Gastroesophageal sphincter (tissue), 4 donors: ENCODE results near the gene CCDC3. TPM values are rescaled to one million over a fixed set of nuclear protein-coding genes. Genes with fewer than 3 reads are reported as not detected.

Source experiments
- ATAC-seq: fragments of 150-250 bp; one replicate; pipeline ENCODE4 v1.9.1; 2016; ENCODE audit warnings: mild to moderate bottlenecking, moderate library complexity
- H3K27ac ChIP-seq, 4 donors: fragments of 200-600 bp; sonication (generic) in 3 of 4; 1 replicate in 3 of 4; 2 replicates in 1 of 4; pipeline ENCODE4 v1.5.1; 2016 to 2019
- H3K27me3 ChIP-seq: fragments of 200-600 bp; sonication (generic); one replicate; pipeline ENCODE4 v1.5.1; 2019
- H3K36me3 ChIP-seq, 2 donors: fragments of 200-600 bp; sonication (generic); one replicate each; pipeline ENCODE4 v1.5.1; 2019; ENCODE audit warnings: control low read depth in 1 of 2
- H3K4me1 ChIP-seq, 3 donors: fragments of 200-600 bp; sonication (generic); 1 replicate in 2 of 3; 2 replicates in 1 of 3; pipeline ENCODE4 v1.5.1; 2016 to 2019; ENCODE audit warnings: control low read depth in 2 of 3
- H3K4me3 ChIP-seq, 2 donors: fragments of 200-600 bp; sonication (generic); one replicate each; pipeline ENCODE4 v1.5.1; 2019; ENCODE audit warnings: mild to moderate bottlenecking in 1 of 2, moderate library complexity in 1 of 2
- H3K9me3 ChIP-seq, 3 donors: fragments of 200-600 bp; sonication (generic); one replicate each; pipeline ENCODE4 v1.5.1; 2017 to 2019; ENCODE audit warnings: control low read depth in 2 of 3
- EP300 ChIP-seq: sonication (generic); formaldehyde crosslinking; IDR thresholded peaks from one replicate; pipeline ENCODE4 v1.6.1; 2017; ENCODE audit warnings: antibody characterized with exemption, mild to moderate bottlenecking
- POLR2A ChIP-seq, 2 donors: fragments of 450-650 bp; IDR thresholded peaks; one replicate each; pipeline ENCODE4 v1.6.1; 2017; ENCODE audit warnings: antibody characterized with exemption in 2 of 2, mild to moderate bottlenecking in 2 of 2, moderate library complexity in 1 of 2
- POLR2AphosphoS5 ChIP-seq: sonication (generic); formaldehyde crosslinking; IDR thresholded peaks from one replicate; pipeline ENCODE4 v1.6.1; 2017; ENCODE audit warnings: antibody characterized with exemption
- WGBS, 2 donors: methylation state at CpG; one replicate each; pipeline ENCODE4 v1.1.5; 2018; ENCODE audit warnings: low coverage in 1 of 2; 5-methylcytosine and 5-hydroxymethylcytosine counted together
- total RNA-seq, 4 donors: library from RNA; depleted of rRNA; stranded (reverse); fragments of >200 nt; gene quantifications; one replicate each; pipeline ENCODE4 v1.1.0, GENCODE V29; 2016
- TF ChIP-seq, protein P1 (sequence below), 4 experiments: fragments of 200-600 bp in 2 of 4; fragments of 450-650 bp in 2 of 4; sonication (generic) in 1 of 4; IDR thresholded peaks; one replicate each; pipeline ENCODE4 v1.5.1; 2017 to 2019; ENCODE audit warnings: antibody characterized with exemption in 4 of 4, mild to moderate bottlenecking in 2 of 4, moderate library complexity in 2 of 4

Gene CCDC3
- total RNA-seq, 4 donors from 2014 or later: 12.2 to 66.1 (median 16.0) TPM

DNA sequence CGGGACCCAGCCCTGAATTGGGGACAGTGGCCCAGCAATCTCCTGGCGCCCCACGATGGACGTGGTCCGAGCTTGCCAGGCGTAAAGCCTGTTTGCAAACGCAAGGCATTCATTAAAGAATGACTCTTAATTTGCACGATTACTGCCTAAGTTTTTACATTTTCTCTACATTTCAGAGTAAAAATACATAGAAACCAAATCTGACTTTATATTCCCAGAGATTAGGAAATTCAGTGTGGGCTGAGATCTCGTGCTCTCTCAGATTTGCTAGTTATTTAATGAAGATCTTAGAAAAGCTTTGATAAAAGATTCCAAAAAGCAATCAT lies 337 bp upstream of the CCDC3 start:
- peak overlapping the region in 2 of 4 donors; percentile 38 to 68 for H3K27ac ChIP-seq
- peaks cover 26% of the 10 kb centered on the region for H3K27me3 ChIP-seq
- no peak for ATAC-seq
- H3K9me3 ChIP-seq: no peaks in the 10 kb centered on the region
- peaks cover 0 to 26% (median 0%) of the 10 kb centered on the region in 3 donors for H3K4me1 ChIP-seq
- peak overlapping the region; percentile 53 to 57 for H3K4me3 ChIP-seq
- no peaks in the 10 kb centered on the region for H3K36me3 ChIP-seq
- 6 to 8% methylated on average over 9 of the region's 9 CpGs for WGBS, 2 donors
- TF ChIP-seq POLR2A (IDR thresholded peaks at IDR 0.05) (no peak), EP300 (no peak), POLR2AphosphoS5 (no peak)
- TF ChIP-seq, protein P1, sequence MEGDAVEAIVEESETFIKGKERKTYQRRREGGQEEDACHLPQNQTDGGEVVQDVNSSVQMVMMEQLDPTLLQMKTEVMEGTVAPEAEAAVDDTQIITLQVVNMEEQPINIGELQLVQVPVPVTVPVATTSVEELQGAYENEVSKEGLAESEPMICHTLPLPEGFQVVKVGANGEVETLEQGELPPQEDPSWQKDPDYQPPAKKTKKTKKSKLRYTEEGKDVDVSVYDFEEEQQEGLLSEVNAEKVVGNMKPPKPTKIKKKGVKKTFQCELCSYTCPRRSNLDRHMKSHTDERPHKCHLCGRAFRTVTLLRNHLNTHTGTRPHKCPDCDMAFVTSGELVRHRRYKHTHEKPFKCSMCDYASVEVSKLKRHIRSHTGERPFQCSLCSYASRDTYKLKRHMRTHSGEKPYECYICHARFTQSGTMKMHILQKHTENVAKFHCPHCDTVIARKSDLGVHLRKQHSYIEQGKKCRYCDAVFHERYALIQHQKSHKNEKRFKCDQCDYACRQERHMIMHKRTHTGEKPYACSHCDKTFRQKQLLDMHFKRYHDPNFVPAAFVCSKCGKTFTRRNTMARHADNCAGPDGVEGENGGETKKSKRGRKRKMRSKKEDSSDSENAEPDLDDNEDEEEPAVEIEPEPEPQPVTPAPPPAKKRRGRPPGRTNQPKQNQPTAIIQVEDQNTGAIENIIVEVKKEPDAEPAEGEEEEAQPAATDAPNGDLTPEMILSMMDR (IDR thresholded peaks at IDR 0.05): no peak

DNA sequence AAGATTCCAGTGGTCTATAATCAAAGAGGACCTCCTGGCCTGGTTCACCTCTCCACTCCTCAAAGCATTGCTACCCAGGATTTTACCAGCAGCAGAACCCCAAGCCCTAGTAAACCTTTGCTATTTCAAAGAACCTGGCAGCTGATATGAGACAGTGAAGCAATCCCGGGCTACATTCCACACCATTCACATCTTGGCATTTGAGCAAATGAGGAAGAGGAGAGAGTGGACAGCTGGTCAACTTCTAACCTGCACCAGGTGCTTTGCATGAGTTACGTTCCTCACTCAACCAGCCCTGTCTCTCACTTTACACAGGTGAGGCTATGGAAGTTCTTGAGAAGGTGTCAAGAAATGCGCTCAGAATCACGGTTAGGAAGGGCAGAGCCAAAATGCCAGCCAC lies 1.1 kb downstream of the CCDC3 start:
- peaks cover 26% of the 10 kb centered on the region for H3K27me3 ChIP-seq
- H3K4me3 ChIP-seq: peak overlapping the region in 1 of 2 donors; percentile 57
- no peaks in the 10 kb centered on the region for H3K9me3 ChIP-seq
- H3K27ac ChIP-seq: peak overlapping the region in 1 of 4 donors; percentile 68
- no peak for ATAC-seq
- WGBS, 2 donors: 66 to 83% methylated on average over 1 to 4 of the region's 4 CpGs
- H3K4me1 ChIP-seq: peaks cover 0 to 26% (median 0%) of the 10 kb centered on the region in 3 donors
- TF ChIP-seq, protein P1 (IDR thresholded peaks at IDR 0.05): no peak
- no peaks in the 10 kb centered on the region for H3K36me3 ChIP-seq

DNA sequence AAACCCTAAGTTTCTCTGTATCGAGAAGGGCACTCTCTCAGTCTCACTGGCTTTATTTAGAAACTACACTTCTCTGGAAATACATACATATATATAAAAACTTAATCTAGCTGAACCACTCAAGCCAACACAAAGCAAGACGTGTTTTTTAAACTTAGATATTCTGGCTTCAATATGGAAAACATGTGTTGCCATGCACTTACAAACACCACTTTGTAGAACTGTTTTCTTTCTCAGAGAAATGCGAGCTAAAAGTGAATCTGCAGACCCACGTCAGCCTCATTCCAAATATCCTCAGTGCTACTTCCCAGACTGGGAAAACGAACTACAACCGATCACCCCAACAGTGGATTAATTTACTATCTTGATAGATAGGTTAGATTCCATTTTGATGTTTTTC lies 1.7 kb downstream of the CCDC3 start:
- Histone ChIP-seq H3K9me3 (no peaks in the 10 kb centered on the region), H3K27me3 (peaks cover 26% of the 10 kb centered on the region), H3K36me3 (no peaks in the 10 kb centered on the region), H3K4me3 (peak overlapping the region in 1 of 2 donors; percentile 57), H3K27ac (no peak overlapping the region), H3K4me1 (peaks cover 0 to 26% (median 0%) of the 10 kb centered on the region in 3 donors)
- no peak for TF ChIP-seq EP300
- TF ChIP-seq POLR2A (IDR thresholded peaks at IDR 0.05): no peak
- TF ChIP-seq, protein P1 (IDR thresholded peaks at IDR 0.05): no peak
- no peak for TF ChIP-seq POLR2AphosphoS5
- no peak for ATAC-seq
- WGBS, 2 donors: 48 to 77% methylated on average over 6 of the region's 6 CpGs

DNA sequence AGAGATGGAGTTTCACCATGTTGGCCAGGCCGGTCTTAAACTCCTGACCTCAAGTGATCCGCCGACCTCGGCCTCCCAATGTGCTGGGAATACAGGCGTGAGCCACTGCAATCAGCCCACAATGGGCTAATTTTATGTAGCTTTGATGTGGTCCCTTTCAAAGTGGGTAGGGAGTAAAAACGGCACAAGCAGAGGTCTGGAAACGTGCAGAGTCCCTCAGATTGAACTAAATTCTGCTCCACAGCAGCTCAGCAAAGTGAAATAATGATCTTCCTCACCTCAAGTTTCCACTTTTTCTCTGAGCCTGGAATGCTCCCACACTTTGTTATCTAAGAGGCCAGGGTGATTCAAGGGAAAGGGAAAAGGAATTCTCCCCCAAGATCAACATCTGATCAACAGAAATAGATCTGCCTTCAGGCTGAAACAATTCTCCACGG lies 6.1 kb downstream of the CCDC3 start:
- peaks cover 0 to 7% (median 0%) of the 10 kb centered on the region in 3 donors for H3K4me1 ChIP-seq
- no peak overlapping the region for H3K27ac ChIP-seq
- ATAC-seq: no peak
- no peak overlapping the region for H3K4me3 ChIP-seq
- TF ChIP-seq POLR2AphosphoS5 (no peak), POLR2A (IDR thresholded peaks at IDR 0.05) (no peak), EP300 (no peak)
- TF ChIP-seq, protein P1 (IDR thresholded peaks at IDR 0.05): no peak
- H3K27me3 ChIP-seq: peaks cover 3% of the 10 kb centered on the region
- no peaks in the 10 kb centered on the region for H3K36me3 ChIP-seq
- H3K9me3 ChIP-seq: no peaks in the 10 kb centered on the region
- WGBS, 2 donors: 73 to 75% methylated on average over 1 to 7 of the region's 8 CpGs

DNA sequence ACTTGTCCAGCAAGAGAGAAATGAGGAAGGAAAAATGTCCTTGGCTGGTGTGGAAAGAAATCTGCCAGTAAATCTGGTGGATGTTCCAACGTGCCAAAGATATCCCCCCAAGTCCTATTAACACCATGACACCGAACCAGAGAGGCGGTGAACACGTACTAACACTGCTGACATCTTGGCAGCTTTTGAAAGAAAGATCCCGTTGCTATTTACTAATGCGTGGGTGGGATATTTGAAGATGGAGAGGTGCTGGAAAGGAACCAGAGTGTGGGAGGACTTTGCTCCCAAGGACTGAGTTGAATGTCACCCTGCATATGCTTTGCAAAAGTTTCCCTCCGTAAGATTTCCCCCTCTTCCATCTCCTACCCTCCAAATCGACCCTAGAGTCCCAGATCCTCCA lies 7.9 kb downstream of the CCDC3 start:
- Histone ChIP-seq H3K4me1 (peaks cover 0 to 7% (median 0%) of the 10 kb centered on the region in 3 donors), H3K27me3 (no peaks in the 10 kb centered on the region), H3K4me3 (no peak overlapping the region), H3K27ac (no peak overlapping the region), H3K36me3 (no peaks in the 10 kb centered on the region), H3K9me3 (no peaks in the 10 kb centered on the region)
- peak; percentile 21 for TF ChIP-seq POLR2AphosphoS5
- TF ChIP-seq POLR2A (IDR thresholded peaks at IDR 0.05): no peak
- TF ChIP-seq, protein P1 (IDR thresholded peaks at IDR 0.05): no peak
- WGBS, 2 donors: 17 to 51% methylated on average over 5 to 8 of the region's 8 CpGs
- peak; percentile 39 for ATAC-seq
